Cerebellar nuclear complex (tissue), 1 donor: ENCODE data around the gene GRIN2A.

Experiments
- DNase-seq, 2 experiments: peaks; one replicate each; lab custom pipeline; 2025; lab: John Stamatoyannopoulos, UW

Gene GRIN2A

GRCh38 chr16:9772526-9773225 lies 409.6 kb downstream of the GRIN2A start:
- DNase-seq, result no peak

- no peak for DNase-seq
These were observed 415.3 kb downstream of the GRIN2A start for GRCh38 chr16:9766891-9767290.

GRCh38 chr16:9763505-9763904 lies 418.7 kb downstream of the GRIN2A start:
- DNase-seq, result no peak

DNA sequence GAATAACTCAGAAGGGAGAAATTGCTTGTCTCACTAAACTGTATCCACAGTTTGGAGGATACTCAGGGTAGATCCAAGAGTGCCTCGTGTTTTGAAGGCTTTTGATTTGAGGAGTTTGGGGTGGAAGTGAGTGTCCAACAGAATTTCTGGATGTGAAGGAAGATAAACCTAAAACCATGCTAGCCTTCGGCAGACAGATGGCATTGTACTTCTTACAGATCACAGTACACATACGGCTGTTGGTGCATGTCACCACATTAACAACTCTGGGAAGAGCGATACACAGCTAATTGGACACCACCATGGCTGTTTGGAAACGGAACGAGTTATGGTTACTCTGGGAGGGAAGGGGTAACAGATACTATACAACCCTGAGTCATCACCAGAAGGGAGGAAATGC lies 420.4 kb downstream of the GRIN2A start:
- DNase-seq, result no peak

GRCh38 chr16:9757687-9758086 lies 424.5 kb downstream of the GRIN2A start:
- DNase-seq, result no peak

- no peak for DNase-seq
These were observed 425.8 kb downstream of the GRIN2A start for GRCh38 chr16:9756434-9756833.

- DNase-seq, result no peak
These were observed 427.1 kb downstream of the GRIN2A start for GRCh38 chr16:9755081-9755480.

DNA sequence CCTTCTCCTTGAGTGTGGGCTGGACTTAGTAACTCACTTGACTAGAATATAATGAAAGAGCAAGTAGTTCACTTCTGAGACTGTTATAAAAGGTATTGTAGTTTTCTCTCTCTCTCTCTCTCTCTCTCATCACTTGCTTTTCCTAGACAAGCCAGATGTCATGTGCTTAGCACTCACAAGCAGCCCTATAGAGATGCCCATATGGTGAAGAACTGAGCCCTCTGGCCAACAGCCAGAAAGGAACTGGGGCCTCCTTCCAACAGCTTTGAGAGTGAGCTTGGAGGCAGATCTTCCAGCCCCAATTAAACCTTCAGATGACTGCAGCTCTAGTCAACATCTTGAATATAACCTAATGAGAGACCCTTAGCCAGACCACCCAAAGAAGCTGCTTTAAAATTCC lies 440.5 kb downstream of the GRIN2A start:
- no peak for DNase-seq

GRCh38 chr16:9739301-9739700 lies 442.9 kb downstream of the GRIN2A start:
- no peak for DNase-seq

- DNase-seq, result no peak
These were observed 443.5 kb downstream of the GRIN2A start for GRCh38 chr16:9738690-9739089.

- no peak for DNase-seq
These were observed 445.7 kb downstream of the GRIN2A start for GRCh38 chr16:9736547-9736946.

GRCh38 chr16:9723136-9723535 lies 459.1 kb downstream of the GRIN2A start:
- DNase-seq, result no peak

DNA sequence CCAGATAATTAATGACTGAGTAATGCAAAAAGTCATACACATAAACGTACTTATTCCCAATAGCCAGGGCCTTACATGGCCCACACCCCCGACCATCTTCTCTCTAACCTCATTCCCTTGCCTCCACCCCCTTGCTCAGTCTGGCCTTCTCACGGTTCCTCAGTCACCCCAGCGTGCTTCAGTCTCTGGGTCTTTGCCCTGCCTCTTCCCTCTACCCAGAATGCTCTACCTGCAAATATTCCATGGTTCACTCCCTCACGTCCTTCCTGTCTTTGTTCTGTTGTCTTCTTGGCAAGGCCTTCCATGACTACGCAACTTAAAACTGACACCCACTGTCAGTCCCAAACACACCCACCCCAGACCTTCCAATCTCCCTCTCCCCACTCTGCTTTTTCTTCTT lies 468.3 kb downstream of the GRIN2A start:
- no peak for DNase-seq

GRCh38 chr16:9713156-9713555 lies 469.1 kb downstream of the GRIN2A start:
- DNase-seq, result no peak

DNA sequence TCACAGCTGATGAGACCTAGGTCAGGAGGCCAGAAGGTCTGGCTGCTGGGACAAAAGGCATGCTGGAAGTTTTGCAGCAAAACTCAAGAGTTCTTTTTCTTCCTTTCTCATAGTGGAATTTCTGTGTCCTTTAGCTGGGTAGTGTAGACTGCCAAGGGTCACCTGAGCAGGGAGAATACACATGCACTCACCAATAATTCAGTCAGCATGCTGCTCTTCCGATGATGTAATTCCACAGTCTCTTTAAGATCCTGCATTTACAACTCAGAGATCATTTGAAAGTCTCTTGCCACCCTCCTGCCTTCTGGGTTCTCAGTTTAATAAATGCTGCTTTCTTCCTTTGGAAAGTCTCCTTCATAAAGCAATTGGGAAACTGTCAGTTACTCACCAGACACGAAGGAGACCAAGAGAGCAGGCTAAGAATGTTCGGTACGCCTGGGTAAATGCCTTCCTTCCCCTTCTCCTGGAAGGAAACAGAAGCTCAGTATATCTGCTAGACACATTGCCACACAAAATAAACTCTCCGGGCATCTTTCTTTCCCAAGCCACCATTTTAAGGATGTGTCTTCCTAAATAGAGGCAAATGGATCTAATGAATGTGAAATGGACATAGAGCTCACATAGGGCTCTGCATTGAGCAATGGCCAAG lies 473.1 kb downstream of the GRIN2A start:
- DNase-seq, result no peak

DNA sequence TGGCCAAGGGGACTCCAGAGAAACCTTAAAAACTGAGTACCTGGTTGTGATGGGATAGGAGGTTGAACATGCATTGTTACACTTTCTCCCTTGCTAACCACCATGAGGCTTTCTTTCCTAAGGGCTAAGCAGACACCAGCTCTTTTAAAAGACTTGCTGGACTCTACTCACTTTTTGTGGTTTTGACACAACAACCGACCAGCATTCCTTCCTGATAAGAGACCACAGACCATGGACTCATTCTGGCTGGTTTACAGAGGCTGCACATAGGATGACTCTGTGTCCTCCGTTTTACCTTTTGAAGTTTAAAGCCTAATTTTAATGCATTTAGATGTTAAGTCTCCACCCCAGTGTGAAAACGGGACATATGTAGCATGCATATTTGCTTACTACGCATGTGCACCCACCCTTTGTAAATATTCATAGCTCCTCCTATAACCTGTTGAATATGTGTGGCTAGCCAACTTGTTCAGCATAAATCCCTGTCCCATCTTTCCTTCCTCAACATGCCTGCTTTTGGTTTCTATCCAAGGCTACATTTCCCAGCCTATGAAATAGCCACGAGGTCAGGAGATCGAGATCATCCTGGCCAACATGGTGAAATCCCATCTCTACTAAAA lies 475.9 kb downstream of the GRIN2A start:
- DNase-seq, result no peak

- no peak for DNase-seq
These were observed 478.5 kb downstream of the GRIN2A start for GRCh38 chr16:9703731-9704130.
